ENCODE results near the gene NPTXR.

The NPTXR gene

GRCh38 chr22:38869663-38870062 lies 25.8 kb upstream of the NPTXR start:
- in situ Hi-C loops (cut with MboI; ENCODE audit: low sequenced_read_pairs) = loop anchor here (10.0 to 25.0 kb wide), 2 partner anchors 135 to 243 kb away; no protein-coding TSS in a partner anchor

- in situ Hi-C loops (cut with MboI; ENCODE audit: low sequenced_read_pairs) = loop anchor here (25.0 kb wide), 1 partner anchor 243 kb away; no protein-coding TSS in a partner anchor
Observed at GRCh38 chr22:38868886-38869381, 25.1 kb upstream of the NPTXR start.

GRCh38 chr22:38868286-38868721 lies 24.5 kb upstream of the NPTXR start:
- in situ Hi-C loops (cut with MboI; ENCODE audit: low sequenced_read_pairs) = loop anchor here (25.0 kb wide), 1 partner anchor 244 kb away; no protein-coding TSS in a partner anchor

GRCh38 chr22:38867471-38868285 lies 23.9 kb upstream of the NPTXR start:
- in situ Hi-C loops (cut with MboI; ENCODE audit: low sequenced_read_pairs) = loop anchor here (25.0 kb wide), 1 partner anchor 245 kb away; no protein-coding TSS in a partner anchor

- in situ Hi-C loops (cut with MboI; ENCODE audit: low sequenced_read_pairs) = loop anchor here (25.0 kb wide), 1 partner anchor 245 kb away; no protein-coding TSS in a partner anchor
Observed at GRCh38 chr22:38867124-38867455, 23.3 kb upstream of the NPTXR start.

GRCh38 chr22:38866399-38867123 lies 22.7 kb upstream of the NPTXR start:
- in situ Hi-C loops (cut with MboI; ENCODE audit: low sequenced_read_pairs) = loop anchor here (25.0 kb wide), 1 partner anchor 246 kb away; no protein-coding TSS in a partner anchor

GRCh38 chr22:38866024-38866398 lies 22.2 kb upstream of the NPTXR start:
- in situ Hi-C loops (cut with MboI; ENCODE audit: low sequenced_read_pairs) = loop anchor here (25.0 kb wide), 1 partner anchor 246 kb away; no protein-coding TSS in a partner anchor

- in situ Hi-C loops (cut with MboI; ENCODE audit: low sequenced_read_pairs) = loop anchor here (25.0 kb wide), 1 partner anchor 247 kb away; no protein-coding TSS in a partner anchor
Observed at GRCh38 chr22:38865201-38866023, 21.6 kb upstream of the NPTXR start.

- in situ Hi-C loops (cut with MboI; ENCODE audit: low sequenced_read_pairs) = loop anchor here (25.0 kb wide), 1 partner anchor 248 kb away; no protein-coding TSS in a partner anchor
Observed at GRCh38 chr22:38864361-38865191, 20.7 kb upstream of the NPTXR start.

- in situ Hi-C loops (cut with MboI; ENCODE audit: low sequenced_read_pairs) = loop anchor here (25.0 kb wide), 1 partner anchor 249 kb away; no protein-coding TSS in a partner anchor
Observed at GRCh38 chr22:38863531-38864131, 19.8 kb upstream of the NPTXR start.

- in situ Hi-C loops (cut with MboI; ENCODE audit: low sequenced_read_pairs) = loop anchor here (25.0 kb wide), 1 partner anchor 250 kb away; no protein-coding TSS in a partner anchor
Observed at GRCh38 chr22:38862375-38863329, 18.8 kb upstream of the NPTXR start.

GRCh38 chr22:38861927-38862326 lies 18.1 kb upstream of the NPTXR start:
- in situ Hi-C loops (cut with MboI; ENCODE audit: low sequenced_read_pairs) = loop anchor here (25.0 kb wide), 1 partner anchor 250 kb away; no protein-coding TSS in a partner anchor

- in situ Hi-C loops (cut with MboI; ENCODE audit: low sequenced_read_pairs) = loop anchor here (25.0 kb wide), 1 partner anchor 251 kb away; no protein-coding TSS in a partner anchor
Observed at GRCh38 chr22:38861170-38861876, 17.5 kb upstream of the NPTXR start.

- in situ Hi-C loops (cut with MboI; ENCODE audit: low sequenced_read_pairs) = loop anchor here (25.0 kb wide), 1 partner anchor 252 kb away; no protein-coding TSS in a partner anchor
Observed at GRCh38 chr22:38860283-38861169, 16.7 kb upstream of the NPTXR start.

GRCh38 chr22:38859581-38860282 lies 15.9 kb upstream of the NPTXR start:
- in situ Hi-C loops (cut with MboI; ENCODE audit: low sequenced_read_pairs) = loop anchor here (25.0 kb wide), 1 partner anchor 253 kb away; no protein-coding TSS in a partner anchor

All from HL-60/S4 treated with retinoic acid at 250 ng/mL for 4 days and 3 days (cell line).